GM12878 (cell line): ENCODE data around the gene TMEM181. TPM values are rescaled to one million over a fixed set of nuclear protein-coding genes. Genes with fewer than 3 reads are reported as not detected.

Experiments
- ASH2L ChIP-seq: fragments of 300-600, 200-600 bp; sonication (generic); IDR thresholded peaks from 2 replicates; pipeline ENCODE4 v1.6.1; 2017; ENCODE audit warnings: low read depth, mild to moderate bottlenecking, borderline replicate concordance
- ATF7 ChIP-seq: fragments of 450-650 bp; IDR thresholded peaks from 2 replicates; pipeline ENCODE4 v1.6.1; 2016; ENCODE audit warnings: low read depth, mild to moderate bottlenecking
- CUX1 ChIP-seq: IDR thresholded peaks from 2 replicates; pipeline ENCODE4 v1.6.1; 2012; ENCODE audit warnings: improper control_type of control experiment, low read depth, low read length; ENCODE audit not compliant: insufficient replicate concordance
- GABPA ChIP-seq: IDR thresholded peaks from 2 replicates; pipeline ENCODE4 v1.6.1; 2014; ENCODE audit warnings: antibody characterized with exemption, low read depth, mild to moderate bottlenecking, inconsistent platforms
- GATAD2B ChIP-seq: fragments of 450-650 bp; conservative IDR thresholded peaks from 2 replicates; pipeline ENCODE4 v1.6.1; 2017; ENCODE audit warnings: low read depth, mild to moderate bottlenecking, moderate library complexity
- HCFC1 ChIP-seq: fragments of 150-350 bp; IDR thresholded peaks from 2 replicates; pipeline ENCODE4 v1.6.1; 2014; ENCODE audit warnings: low read length
- IKZF2 ChIP-seq, 2 experiments: fragments of 450-650 bp; IDR thresholded peaks; 2 replicates each; pipeline ENCODE4 v1.6.1; 2017; ENCODE audit warnings: mild to moderate bottlenecking in 2 of 2, moderate library complexity in 2 of 2
- MLLT1 ChIP-seq: fragments of 450-650 bp; IDR thresholded peaks from 2 replicates; pipeline ENCODE4 v1.6.1; 2016; ENCODE audit warnings: mild to moderate bottlenecking
- RAD21 ChIP-seq: IDR thresholded peaks from 2 replicates; pipeline ENCODE4 v1.6.1; 2011; ENCODE audit warnings: mild to moderate bottlenecking, low read depth, low read length, moderate library complexity; ENCODE audit not compliant: insufficient read depth
- SPI1 ChIP-seq: IDR thresholded peaks from 2 replicates; pipeline ENCODE4 v1.6.1; 2011; ENCODE audit warnings: low read depth, mild to moderate bottlenecking, low read length, moderate library complexity, borderline replicate concordance; ENCODE audit not compliant: insufficient read depth
- STAT1 ChIP-seq: fragments of 450-650 bp; conservative IDR thresholded peaks from 2 replicates; pipeline ENCODE4 v1.6.1; 2014; ENCODE audit warnings: antibody characterized with exemption, mild to moderate bottlenecking
- TAF1 ChIP-seq: IDR thresholded peaks from 2 replicates; pipeline ENCODE4 v1.6.1; 2011; ENCODE audit warnings: mild to moderate bottlenecking, low read depth, low read length, borderline replicate concordance
- TBL1XR1 ChIP-seq: IDR thresholded peaks from 2 replicates; pipeline ENCODE4 v1.6.1; 2012; ENCODE audit warnings: low read depth, low read length, improper control_type of control experiment
- TCF7 ChIP-seq: IDR thresholded peaks from 2 replicates; pipeline ENCODE4 v1.6.1; 2014; ENCODE audit warnings: antibody characterized with exemption, borderline replicate concordance
- polyA plus RNA-seq, 11 experiments: library from polyadenylated mRNA; depleted of rRNA in 4 of 11; unstranded in 6 of 11; stranded (reverse) in 5 of 11; fragments of >200 nt; fragmentation: Nextera tagmentation in 4 of 11; fragmentation: Illumina TruSeq in 1 of 11; extraction: Ambion mirVana in 4 of 11; extraction: Trizol in 1 of 11; gene quantifications; 1 replicate in 1 of 11; 2 replicates in 10 of 11; pipeline versions ENCODE4 v1.2.1 to v1.2.3, GENCODE V29; 2011 to 2016; ENCODE audit warnings: inconsistent platforms in 2 of 11, missing spikeins in 2 of 11, low read depth in 1 of 11
- total RNA-seq, 4 experiments: library from RNA; depleted of rRNA in 3 of 4; stranded (reverse); fragments of >200 nt in 3 of 4; fragmentation: Illumina TruSeq in 1 of 4; extraction: Trizol in 1 of 4; gene quantifications; 2 replicates each; pipeline versions ENCODE4 v1.2.1 to v1.2.3, GENCODE V29; 2013 to 2021
- TF ChIP-seq, protein P1 (sequence below): fragments of 450-650 bp; IDR thresholded peaks from 2 replicates; pipeline ENCODE4 v1.6.1; 2017; ENCODE audit warnings: antibody characterized with exemption, mild to moderate bottlenecking, moderate library complexity
- TF ChIP-seq, protein P2 (sequence below): IDR thresholded peaks from 2 replicates; pipeline ENCODE4 v1.6.1; 2011; ENCODE audit warnings: low read depth, low read length, improper control_type of control experiment, borderline replicate concordance
- TF ChIP-seq, protein P3 (sequence below): fragments of 150-350 bp; IDR thresholded peaks from 2 replicates; pipeline ENCODE4 v1.6.1; 2014; ENCODE audit warnings: mild to moderate bottlenecking, low read depth, low read length

TMEM181 gene
- total and polyA plus RNA-seq, 10 of the 15 experiments (the other 5 are each of a cell fraction or from before 2014, with no cell fraction given), result 1.5 to 7.9 (median 5.2) TPM

DNA sequence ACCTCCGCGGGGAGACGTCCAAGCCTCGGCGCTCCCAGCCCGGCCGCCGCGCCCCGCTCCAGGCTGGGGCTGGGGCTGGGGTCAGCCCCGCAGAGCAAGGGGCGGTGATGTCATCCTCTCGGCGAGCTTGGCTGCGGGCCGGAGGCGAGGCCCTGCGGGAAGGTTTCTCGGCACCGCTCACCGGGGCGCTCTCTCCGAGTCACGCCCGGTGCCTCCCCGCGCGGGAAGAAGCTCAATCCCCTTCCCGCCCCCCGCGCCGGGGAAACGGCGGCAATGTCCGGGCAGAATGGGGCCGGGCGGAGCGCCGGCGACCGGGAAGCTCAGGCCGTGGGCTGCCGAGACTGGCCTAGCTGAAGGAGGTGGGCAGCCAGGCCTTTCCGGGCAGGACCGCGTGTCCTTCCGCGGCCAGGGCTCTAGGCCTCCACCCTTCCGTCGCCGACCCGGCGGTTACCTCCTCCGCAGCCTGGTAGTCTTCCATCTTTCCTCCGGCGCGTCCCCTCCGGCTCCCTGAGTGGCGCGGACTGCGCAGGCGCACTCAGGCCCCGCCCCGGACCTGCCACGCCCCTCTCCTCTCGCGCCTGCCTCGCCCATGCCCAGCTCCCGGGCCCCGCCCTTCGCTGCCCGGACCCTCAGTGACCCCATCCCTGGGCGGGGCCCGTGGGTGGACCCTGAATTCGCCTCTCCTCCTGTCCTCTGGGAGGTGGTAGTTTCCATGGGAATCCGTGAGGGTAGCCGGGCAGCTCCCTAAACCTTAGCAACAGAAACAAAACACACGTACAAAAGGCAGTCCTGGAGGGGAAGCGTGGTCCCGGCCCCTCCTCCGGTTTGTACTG lies 84.6 kb downstream of the TMEM181 start, which contains the start of gene DYNLT1 (continued):
- TF ChIP-seq CUX1, result no peak
- TF ChIP-seq, protein P1, sequence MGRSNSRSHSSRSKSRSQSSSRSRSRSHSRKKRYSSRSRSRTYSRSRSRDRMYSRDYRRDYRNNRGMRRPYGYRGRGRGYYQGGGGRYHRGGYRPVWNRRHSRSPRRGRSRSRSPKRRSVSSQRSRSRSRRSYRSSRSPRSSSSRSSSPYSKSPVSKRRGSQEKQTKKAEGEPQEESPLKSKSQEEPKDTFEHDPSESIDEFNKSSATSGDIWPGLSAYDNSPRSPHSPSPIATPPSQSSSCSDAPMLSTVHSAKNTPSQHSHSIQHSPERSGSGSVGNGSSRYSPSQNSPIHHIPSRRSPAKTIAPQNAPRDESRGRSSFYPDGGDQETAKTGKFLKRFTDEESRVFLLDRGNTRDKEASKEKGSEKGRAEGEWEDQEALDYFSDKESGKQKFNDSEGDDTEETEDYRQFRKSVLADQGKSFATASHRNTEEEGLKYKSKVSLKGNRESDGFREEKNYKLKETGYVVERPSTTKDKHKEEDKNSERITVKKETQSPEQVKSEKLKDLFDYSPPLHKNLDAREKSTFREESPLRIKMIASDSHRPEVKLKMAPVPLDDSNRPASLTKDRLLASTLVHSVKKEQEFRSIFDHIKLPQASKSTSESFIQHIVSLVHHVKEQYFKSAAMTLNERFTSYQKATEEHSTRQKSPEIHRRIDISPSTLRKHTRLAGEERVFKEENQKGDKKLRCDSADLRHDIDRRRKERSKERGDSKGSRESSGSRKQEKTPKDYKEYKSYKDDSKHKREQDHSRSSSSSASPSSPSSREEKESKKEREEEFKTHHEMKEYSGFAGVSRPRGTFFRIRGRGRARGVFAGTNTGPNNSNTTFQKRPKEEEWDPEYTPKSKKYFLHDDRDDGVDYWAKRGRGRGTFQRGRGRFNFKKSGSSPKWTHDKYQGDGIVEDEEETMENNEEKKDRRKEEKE, result no peak
- no peak for TF ChIP-seq RAD21
- TF ChIP-seq ATF7, result peak; percentile 45
- TF ChIP-seq IKZF2 (IDR thresholded peaks at IDR 0.05), result peak; percentile 66; a peak in 1 of 4 replicates
- TF ChIP-seq SPI1, result no peak
- TF ChIP-seq GABPA, result no peak
- 0 out of 2 replicates have a peak, but pooled peaks have one; percentile 24 for TF ChIP-seq HCFC1
- TF ChIP-seq STAT1, result no peak
- no peak for TF ChIP-seq TBL1XR1
- TF ChIP-seq, protein P2, sequence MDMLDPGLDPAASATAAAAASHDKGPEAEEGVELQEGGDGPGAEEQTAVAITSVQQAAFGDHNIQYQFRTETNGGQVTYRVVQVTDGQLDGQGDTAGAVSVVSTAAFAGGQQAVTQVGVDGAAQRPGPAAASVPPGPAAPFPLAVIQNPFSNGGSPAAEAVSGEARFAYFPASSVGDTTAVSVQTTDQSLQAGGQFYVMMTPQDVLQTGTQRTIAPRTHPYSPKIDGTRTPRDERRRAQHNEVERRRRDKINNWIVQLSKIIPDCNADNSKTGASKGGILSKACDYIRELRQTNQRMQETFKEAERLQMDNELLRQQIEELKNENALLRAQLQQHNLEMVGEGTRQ, result no peak
- TF ChIP-seq TAF1, result peak; percentile 58; the same call in 1 of the 2 replicates
- TF ChIP-seq ASH2L, result peak; percentile 49; the same call in 1 of the 2 replicates
- TF ChIP-seq MLLT1, result no peak
- peak; percentile 37 for TF ChIP-seq GATAD2B
- TF ChIP-seq TCF7, result no peak
- TF ChIP-seq, protein P3, sequence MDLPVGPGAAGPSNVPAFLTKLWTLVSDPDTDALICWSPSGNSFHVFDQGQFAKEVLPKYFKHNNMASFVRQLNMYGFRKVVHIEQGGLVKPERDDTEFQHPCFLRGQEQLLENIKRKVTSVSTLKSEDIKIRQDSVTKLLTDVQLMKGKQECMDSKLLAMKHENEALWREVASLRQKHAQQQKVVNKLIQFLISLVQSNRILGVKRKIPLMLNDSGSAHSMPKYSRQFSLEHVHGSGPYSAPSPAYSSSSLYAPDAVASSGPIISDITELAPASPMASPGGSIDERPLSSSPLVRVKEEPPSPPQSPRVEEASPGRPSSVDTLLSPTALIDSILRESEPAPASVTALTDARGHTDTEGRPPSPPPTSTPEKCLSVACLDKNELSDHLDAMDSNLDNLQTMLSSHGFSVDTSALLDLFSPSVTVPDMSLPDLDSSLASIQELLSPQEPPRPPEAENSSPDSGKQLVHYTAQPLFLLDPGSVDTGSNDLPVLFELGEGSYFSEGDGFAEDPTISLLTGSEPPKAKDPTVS, result no peak
